Effector memory CD4-positive, alpha-beta T cell (primary cell): Measurements from ENCODE around the gene CEP72.

Experiments used
- DNase-seq, 3 donors: peaks; one replicate each; pipeline ENCODE4 v3.0.0-alpha.2; 2020
- H3K27ac ChIP-seq: 2 replicates; pipeline ENCODE4 v1.7.0; 2013; ENCODE audit warnings: mild to moderate bottlenecking, low read length, moderate library complexity; ENCODE audit not compliant: insufficient read depth, poor library complexity, severe bottlenecking
- H3K27me3 ChIP-seq: replicated peaks from 2 replicates; pipeline ENCODE4 v1.7.0; 2013; ENCODE audit warnings: mild to moderate bottlenecking, low read length; ENCODE audit not compliant: insufficient read depth, control insufficient read depth, poor library complexity, severe bottlenecking
- H3K36me3 ChIP-seq: 2 replicates; pipeline ENCODE4 v1.7.0; 2013; ENCODE audit warnings: mild to moderate bottlenecking, low read length, moderate library complexity; ENCODE audit not compliant: control insufficient read depth, insufficient read depth
- H3K4me1 ChIP-seq: 2 replicates; pipeline ENCODE4 v1.7.0; 2013; ENCODE audit warnings: low read length, mild to moderate bottlenecking; ENCODE audit not compliant: control insufficient read depth, insufficient read depth, poor library complexity, severe bottlenecking
- H3K4me3 ChIP-seq: 2 replicates; pipeline ENCODE4 v1.7.0; 2013; ENCODE audit warnings: low read length, low read depth, mild to moderate bottlenecking; ENCODE audit not compliant: insufficient read depth, poor library complexity, severe bottlenecking
- H3K9me3 ChIP-seq: 2 replicates; pipeline ENCODE4 v1.7.0; 2013; ENCODE audit warnings: mild to moderate bottlenecking, low read length, moderate library complexity; ENCODE audit not compliant: control insufficient read depth

Gene CEP72

GRCh38 chr5:662751-663435, 50.8 kb downstream of the CEP72 start:
- Histone ChIP-seq H3K36me3 (peaks cover 32% of the 10 kb centered on the region), H3K4me3 (no peak overlapping the region), H3K4me1 (no peaks in the 10 kb centered on the region), H3K27me3 (no peaks in the 10 kb centered on the region), H3K9me3 (peaks cover 3% of the 10 kb centered on the region), H3K27ac (no peak overlapping the region)
- DNase-seq, result no peak

- Histone ChIP-seq H3K4me3 (no peak overlapping the region), H3K9me3 (no peaks in the 10 kb centered on the region), H3K27me3 (no peaks in the 10 kb centered on the region), H3K36me3 (peaks cover 31% of the 10 kb centered on the region), H3K4me1 (no peaks in the 10 kb centered on the region), H3K27ac (no peak overlapping the region)
- DNase-seq, result no peak
These were observed 51.5 kb downstream of the CEP72 start for GRCh38 chr5:663436-664342.

DNA sequence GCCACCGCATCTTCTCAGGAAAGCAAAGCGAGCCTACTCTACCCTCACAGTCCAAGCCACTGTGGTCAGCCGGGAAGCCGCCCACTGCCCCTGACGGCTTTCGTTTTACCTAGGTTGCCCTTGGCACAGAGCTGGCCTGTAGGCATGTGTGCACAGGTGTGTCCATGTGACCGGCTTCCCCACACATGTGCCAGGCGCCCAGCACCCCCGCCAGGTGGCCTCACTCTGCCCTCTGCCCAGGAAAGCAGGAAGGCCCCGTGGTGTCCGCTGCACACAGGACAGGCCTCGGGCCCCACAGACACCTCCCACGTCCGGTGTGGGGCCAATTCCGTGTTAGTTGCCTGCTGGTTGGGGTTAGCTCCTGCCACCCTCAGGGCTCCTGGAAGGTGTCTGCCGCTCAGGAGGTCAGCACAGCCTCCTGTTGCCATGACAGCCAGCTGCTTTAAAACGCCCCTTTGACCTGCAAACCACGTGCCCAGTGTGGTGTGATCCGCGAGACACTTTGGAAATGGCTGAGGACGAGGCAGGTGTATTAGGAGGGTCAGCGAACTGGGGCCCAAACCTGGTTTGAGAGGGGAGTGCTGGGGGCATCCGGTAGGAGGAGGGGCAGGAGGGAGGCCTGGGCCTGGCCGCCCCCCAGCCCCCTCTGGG, 52.3 kb downstream of the CEP72 start:
- no peaks in the 10 kb centered on the region for H3K9me3 ChIP-seq
- H3K4me3 ChIP-seq, result no peak overlapping the region
- H3K36me3 ChIP-seq, result peaks cover 31% of the 10 kb centered on the region
- no peak overlapping the region for H3K27ac ChIP-seq
- H3K4me1 ChIP-seq, result no peaks in the 10 kb centered on the region
- H3K27me3 ChIP-seq, result no peaks in the 10 kb centered on the region
- no peak for DNase-seq

GRCh38 chr5:664994-665360, 52.8 kb downstream of the CEP72 start:
- Histone ChIP-seq H3K27me3 (no peaks in the 10 kb centered on the region), H3K4me3 (no peak overlapping the region), H3K36me3 (peaks cover 31% of the 10 kb centered on the region), H3K9me3 (no peaks in the 10 kb centered on the region), H3K27ac (no peak overlapping the region), H3K4me1 (no peaks in the 10 kb centered on the region)
- no peak for DNase-seq

DNA sequence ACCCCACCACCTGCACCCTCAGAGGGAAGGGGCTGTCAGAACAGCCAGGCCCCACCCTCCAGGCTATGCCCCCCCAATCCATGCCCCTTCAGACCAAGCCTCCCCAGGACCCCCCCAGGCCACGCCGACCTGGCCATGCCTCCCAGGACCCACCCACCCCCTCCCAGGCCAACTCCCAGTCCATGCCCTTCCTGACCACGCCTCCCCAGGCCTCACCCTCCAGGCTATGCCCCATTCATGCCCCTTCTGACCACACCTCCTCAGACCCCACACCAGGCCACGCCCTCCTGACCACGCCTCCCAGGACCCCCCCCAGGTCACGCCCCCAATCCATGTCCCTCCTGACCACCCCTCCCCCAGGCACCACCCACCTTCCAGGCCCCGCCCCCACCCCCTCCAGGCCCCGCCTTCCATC, 53.4 kb downstream of the CEP72 start:
- Histone ChIP-seq H3K4me3 (no peak overlapping the region), H3K9me3 (no peaks in the 10 kb centered on the region), H3K36me3 (peaks cover 27% of the 10 kb centered on the region), H3K27ac (no peak overlapping the region), H3K4me1 (no peaks in the 10 kb centered on the region), H3K27me3 (no peaks in the 10 kb centered on the region)
- no peak for DNase-seq

DNA sequence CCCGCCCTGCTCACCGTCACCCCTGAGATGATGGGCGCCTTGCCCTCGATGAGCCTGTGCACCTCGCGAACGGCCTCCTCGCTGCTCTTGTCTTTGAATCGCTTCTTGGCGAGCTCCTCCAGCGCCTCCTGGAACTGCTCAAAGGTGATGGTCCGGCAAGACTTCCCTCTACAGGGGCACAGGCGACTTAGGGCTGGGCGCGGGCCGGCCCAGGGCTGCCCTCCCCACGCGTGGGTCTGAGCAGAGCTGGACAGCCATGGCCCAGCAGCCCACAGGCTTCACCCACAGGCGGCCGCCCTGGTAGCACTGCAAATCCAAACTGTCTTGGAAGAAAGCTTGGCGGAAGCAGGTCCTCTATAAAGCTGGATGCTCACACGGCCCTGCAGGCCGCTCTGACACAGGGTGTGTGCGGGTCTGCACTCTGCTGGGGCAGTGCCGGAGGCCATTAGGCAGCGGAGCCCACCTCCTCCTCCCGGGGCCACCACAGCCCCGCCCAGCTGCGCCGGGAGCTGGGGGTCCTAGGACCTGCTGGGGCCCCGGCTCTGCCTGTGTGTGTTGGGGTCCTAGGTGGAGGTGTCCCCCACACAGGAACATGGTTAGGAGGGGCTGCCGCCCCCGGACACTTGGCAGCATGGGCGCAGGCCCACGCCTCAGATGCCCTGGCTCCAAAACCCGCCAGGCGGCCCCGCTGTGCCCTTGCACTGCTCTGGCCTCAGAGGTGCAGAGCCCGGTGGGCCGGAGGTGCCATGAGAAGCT, 54.0 kb downstream of the CEP72 start:
- Histone ChIP-seq H3K27me3 (no peaks in the 10 kb centered on the region), H3K4me3 (no peak overlapping the region), H3K4me1 (no peaks in the 10 kb centered on the region), H3K27ac (no peak overlapping the region), H3K9me3 (no peaks in the 10 kb centered on the region), H3K36me3 (peaks cover 25% of the 10 kb centered on the region)
- DNase-seq, result no peak

DNA sequence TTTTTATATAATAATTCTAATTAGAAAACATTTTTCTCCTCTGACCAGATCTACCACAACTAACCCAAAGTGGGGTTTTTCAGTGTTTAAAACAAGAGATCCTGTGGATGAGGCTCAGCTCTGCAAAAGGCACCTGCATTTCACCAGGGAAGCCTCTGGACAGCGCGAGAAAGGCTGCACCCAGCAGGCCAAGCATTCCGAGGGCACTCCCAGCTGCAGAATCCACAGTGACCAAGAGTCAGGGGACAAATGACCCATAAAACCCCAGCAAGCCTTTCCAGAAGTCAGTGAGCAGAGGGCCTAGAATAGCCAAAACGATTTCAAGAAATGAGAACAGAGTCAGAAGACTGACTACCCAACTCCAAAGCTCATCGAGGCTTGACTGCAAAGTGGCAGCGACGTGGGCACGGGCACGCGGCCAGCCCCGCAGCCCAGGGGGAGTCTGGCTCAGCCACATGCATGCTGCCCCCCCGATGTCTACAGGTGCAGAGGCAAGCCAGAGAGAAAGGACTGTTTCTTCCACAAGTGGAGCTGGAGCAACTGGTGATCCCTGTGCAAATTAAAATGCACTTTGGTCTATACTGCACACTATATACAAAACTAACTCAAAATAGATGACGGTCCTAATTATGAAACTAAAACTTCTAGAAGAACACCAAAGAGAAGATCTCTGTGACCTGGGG, 54.8 kb downstream of the CEP72 start:
- Histone ChIP-seq H3K27ac (no peak overlapping the region), H3K36me3 (peaks cover 17% of the 10 kb centered on the region), H3K9me3 (no peaks in the 10 kb centered on the region), H3K4me1 (peaks cover 7% of the 10 kb centered on the region), H3K27me3 (no peaks in the 10 kb centered on the region), H3K4me3 (no peak overlapping the region)
- DNase-seq, result no peak

DNA sequence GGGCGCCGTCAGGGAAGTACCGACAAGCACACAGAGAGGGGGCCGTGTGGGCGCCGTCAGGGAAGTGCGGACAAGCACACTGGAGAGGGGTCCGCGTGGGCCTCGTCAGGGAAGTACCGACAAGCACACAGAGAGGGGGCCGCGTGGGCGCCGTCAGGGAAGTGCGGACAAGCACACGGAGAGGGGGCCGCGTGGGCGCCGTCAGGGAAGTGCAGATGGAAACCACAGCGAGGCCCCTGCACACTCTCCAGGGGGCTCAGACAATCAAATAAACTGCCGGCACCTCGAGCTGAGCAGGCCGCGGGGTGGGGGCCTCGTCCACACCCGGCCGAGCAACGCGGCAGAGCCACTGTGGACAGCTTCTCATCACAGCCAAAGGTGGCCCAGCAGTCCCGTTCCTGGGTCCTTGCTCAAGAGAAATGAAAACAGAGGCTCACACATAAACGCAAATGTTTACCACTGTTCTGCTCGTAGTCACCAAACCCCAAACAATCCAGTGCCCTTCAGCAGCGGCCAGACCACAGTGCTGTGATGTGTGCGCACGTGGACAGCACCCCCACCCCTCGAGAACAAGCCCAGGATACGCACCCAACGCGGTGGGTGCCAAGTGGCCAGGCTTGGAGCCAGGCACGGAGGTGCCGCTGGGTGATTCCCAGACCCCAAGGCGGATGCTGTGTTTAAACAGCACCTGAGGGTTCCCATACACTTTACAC, 56.3 kb downstream of the CEP72 start:
- peaks cover 20% of the 10 kb centered on the region for H3K4me1 ChIP-seq

More for the DNA sequence above, 56.3 kb downstream of the CEP72 start:
- no peak for DNase-seq
- no peak overlapping the region for H3K27ac ChIP-seq
- no peaks in the 10 kb centered on the region for H3K9me3 ChIP-seq
- H3K36me3 ChIP-seq, result peaks cover 10% of the 10 kb centered on the region
- H3K27me3 ChIP-seq, result no peaks in the 10 kb centered on the region
- H3K4me3 ChIP-seq, result no peak overlapping the region
